Left renal cortex interstitium (tissue), 4 donors: ENCODE measurements around the gene RNPS1. TPM values are rescaled to one million over a fixed set of nuclear protein-coding genes. Genes with fewer than 3 reads are reported as not detected.

Experiments
- DNase-seq, 4 donors: peaks; one replicate each; pipeline ENCODE4 v3.0.0-alpha.2; 2013; ENCODE audit warnings: low read depth in 4 of 4, low spot score in 2 of 4, missing footprints in 1 of 4
- polyA plus RNA-seq, 4 donors: library from polyadenylated mRNA; unstranded; fragments of 120-200 nt; gene quantifications; one replicate each; pipeline ENCODE4 v1.2.1, GENCODE V29; 2013; ENCODE audit not compliant: insufficient read length in 4 of 4

The RNPS1 gene
- polyA plus RNA-seq, 4 donors: 179 to 229 (median 214) TPM

- DNase-seq: no peak
Observed at GRCh38 chr16:2237493-2238149, 30.3 kb downstream of the RNPS1 start.

GRCh38 chr16:2237102-2237482 is 30.8 kb downstream of the RNPS1 start:
- DNase-seq: no peak

- DNase-seq: no peak
Observed at GRCh38 chr16:2236337-2237101, 31.4 kb downstream of the RNPS1 start, which contains the start of gene DNASE1L2. TSS of gene DNASE1L2 (plus strand) at chr16:2236444. CDS start at chr16:2236817, 373 bp downstream.

- DNase-seq: no peak
Observed at GRCh38 chr16:2235695-2236336, 32.1 kb downstream of the RNPS1 start.

- DNase-seq: no peak
Observed at GRCh38 chr16:2235234-2235651, 32.7 kb downstream of the RNPS1 start.

- DNase-seq: no peak
Observed at GRCh38 chr16:2234813-2235170, 33.1 kb downstream of the RNPS1 start.

GRCh38 chr16:2233872-2234812 is 33.8 kb downstream of the RNPS1 start:
- no peak for DNase-seq

- DNase-seq: no peak
Observed at GRCh38 chr16:2233046-2233775, 34.7 kb downstream of the RNPS1 start.

GRCh38 chr16:2232094-2232990 is 35.6 kb downstream of the RNPS1 start:
- no peak for DNase-seq

GRCh38 chr16:2231016-2231931 is 36.7 kb downstream of the RNPS1 start:
- DNase-seq: no peak

- DNase-seq: no peak
Observed at GRCh38 chr16:2230376-2230775, 37.5 kb downstream of the RNPS1 start.

- DNase-seq: no peak
Observed at GRCh38 chr16:2229632-2230250, 38.2 kb downstream of the RNPS1 start.

- DNase-seq: no peak
Observed at GRCh38 chr16:2229091-2229490, 38.8 kb downstream of the RNPS1 start.

GRCh38 chr16:2228161-2228824 is 39.6 kb downstream of the RNPS1 start:
- no peak for DNase-seq

GRCh38 chr16:2226918-2227317 is 41.0 kb downstream of the RNPS1 start:
- no peak for DNase-seq

- DNase-seq: no peak
Observed at GRCh38 chr16:2226245-2226793, 41.6 kb downstream of the RNPS1 start.
